GM21619 (cell line): ENCODE measurements around the gene TMEM150A.
"Not testable (repeated sequence)": the region's sequence is repeated elsewhere in the genome, so short reads cannot be mapped to it uniquely, and the experiment has no call there.

Experiments
- ATAC-seq: cut with Tn5 transposase; IDR thresholded peaks from one replicate; pipeline ENCODE4 v1.9.1; 2021; ENCODE audit not compliant: unreplicated experiment

Gene TMEM150A

GRCh38 chr2:85613717-85614515 lies 11.4 kb upstream of the TMEM150A start:
- no peak for ATAC-seq

- ATAC-seq: peak; percentile 69
Measured at GRCh38 chr2:85611705-85612587, 9.4 kb upstream of the TMEM150A start, which contains the start of gene C2orf68. C2orf68 (minus strand) TSS chr2:85612066; CDS start chr2:85611984, 82 bp downstream.

- peak; percentile 12 for ATAC-seq
Measured at GRCh38 chr2:85611217-85611704, 8.8 kb upstream of the TMEM150A start.

- ATAC-seq: no peak
Measured at GRCh38 chr2:85607268-85608215, 5.0 kb upstream of the TMEM150A start.

GRCh38 chr2:85606116-85606455 lies 3.6 kb upstream of the TMEM150A start:
- ATAC-seq: no peak

GRCh38 chr2:85605406-85606115 lies 3.1 kb upstream of the TMEM150A start:
- ATAC-seq: no peak

GRCh38 chr2:85604568-85605339 lies 2.3 kb upstream of the TMEM150A start:
- no peak for ATAC-seq

GRCh38 chr2:85604133-85604444 lies 1.6 kb upstream of the TMEM150A start:
- not testable (repeated sequence) for ATAC-seq

- ATAC-seq: peak; percentile 33
Measured at GRCh38 chr2:85601771-85602475, 575 bp downstream of the TMEM150A start.

GRCh38 chr2:85600951-85601770 lies 1.3 kb downstream of the TMEM150A start:
- no peak for ATAC-seq

- ATAC-seq: no peak
Measured at GRCh38 chr2:85600235-85600575, 2.3 kb downstream of the TMEM150A start.

- no peak for ATAC-seq
Measured at GRCh38 chr2:85599468-85600234, 2.8 kb downstream of the TMEM150A start.

GRCh38 chr2:85598594-85599340 lies 3.7 kb downstream of the TMEM150A start:
- ATAC-seq: no peak

- no peak for ATAC-seq
Measured at GRCh38 chr2:85597241-85597640, 5.3 kb downstream of the TMEM150A start.

- no peak for ATAC-seq
Measured at GRCh38 chr2:85596486-85597143, 5.9 kb downstream of the TMEM150A start.

GRCh38 chr2:85596026-85596333 lies 6.5 kb downstream of the TMEM150A start:
- ATAC-seq: no peak
